NB4 (cell line): ENCODE data around the gene DPYSL5.

Experiments
- DNase-seq: peaks from one replicate; pipeline ENCODE4 v3.0.0; 2010; ENCODE audit warnings: low read depth
- H3K4me3 ChIP-seq: one replicate; pipeline ENCODE4 v1.5.1; 2011; ENCODE audit warnings: mild to moderate bottlenecking, low read depth, low read length, moderate library complexity
- MYC ChIP-seq: IDR thresholded peaks from 2 replicates; pipeline ENCODE4 v1.6.1; 2011; ENCODE audit warnings: low read depth, low read length
- POLR2A ChIP-seq: IDR thresholded peaks from 2 replicates; pipeline ENCODE4 v1.6.1; 2011; ENCODE audit warnings: mild to moderate bottlenecking; ENCODE audit not compliant: insufficient read length; ENCODE audit errors: extremely low read depth
- TF ChIP-seq, protein P1 (sequence below): IDR thresholded peaks from one replicate; pipeline ENCODE4 v1.5.1; 2012; ENCODE audit warnings: low read depth, low read length
- TF ChIP-seq, protein P2 (sequence below): IDR thresholded peaks from 2 replicates; pipeline ENCODE4 v1.6.1; 2011; ENCODE audit warnings: low read depth, low read length

Gene DPYSL5

GRCh38 chr2:26838121-26838906, 9.6 kb upstream of the DPYSL5 start:
- TF ChIP-seq, protein P1, sequence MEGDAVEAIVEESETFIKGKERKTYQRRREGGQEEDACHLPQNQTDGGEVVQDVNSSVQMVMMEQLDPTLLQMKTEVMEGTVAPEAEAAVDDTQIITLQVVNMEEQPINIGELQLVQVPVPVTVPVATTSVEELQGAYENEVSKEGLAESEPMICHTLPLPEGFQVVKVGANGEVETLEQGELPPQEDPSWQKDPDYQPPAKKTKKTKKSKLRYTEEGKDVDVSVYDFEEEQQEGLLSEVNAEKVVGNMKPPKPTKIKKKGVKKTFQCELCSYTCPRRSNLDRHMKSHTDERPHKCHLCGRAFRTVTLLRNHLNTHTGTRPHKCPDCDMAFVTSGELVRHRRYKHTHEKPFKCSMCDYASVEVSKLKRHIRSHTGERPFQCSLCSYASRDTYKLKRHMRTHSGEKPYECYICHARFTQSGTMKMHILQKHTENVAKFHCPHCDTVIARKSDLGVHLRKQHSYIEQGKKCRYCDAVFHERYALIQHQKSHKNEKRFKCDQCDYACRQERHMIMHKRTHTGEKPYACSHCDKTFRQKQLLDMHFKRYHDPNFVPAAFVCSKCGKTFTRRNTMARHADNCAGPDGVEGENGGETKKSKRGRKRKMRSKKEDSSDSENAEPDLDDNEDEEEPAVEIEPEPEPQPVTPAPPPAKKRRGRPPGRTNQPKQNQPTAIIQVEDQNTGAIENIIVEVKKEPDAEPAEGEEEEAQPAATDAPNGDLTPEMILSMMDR, result no peak
- TF ChIP-seq MYC, result peak; percentile 27; the same call in 1 of the 2 replicates
- no peak overlapping the region for H3K4me3 ChIP-seq
- DNase-seq, result peak; percentile 91

- no peak overlapping the region for H3K4me3 ChIP-seq
- peak; percentile 67 for DNase-seq
- TF ChIP-seq, protein P2, sequence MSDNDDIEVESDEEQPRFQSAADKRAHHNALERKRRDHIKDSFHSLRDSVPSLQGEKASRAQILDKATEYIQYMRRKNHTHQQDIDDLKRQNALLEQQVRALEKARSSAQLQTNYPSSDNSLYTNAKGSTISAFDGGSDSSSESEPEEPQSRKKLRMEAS, result peak; percentile 65
- TF ChIP-seq MYC (no peak), POLR2A (no peak)
- TF ChIP-seq, protein P1, result peak; percentile 49
Observed at GRCh38 chr2:26840937-26841610, 6.9 kb upstream of the DPYSL5 start.

DNA sequence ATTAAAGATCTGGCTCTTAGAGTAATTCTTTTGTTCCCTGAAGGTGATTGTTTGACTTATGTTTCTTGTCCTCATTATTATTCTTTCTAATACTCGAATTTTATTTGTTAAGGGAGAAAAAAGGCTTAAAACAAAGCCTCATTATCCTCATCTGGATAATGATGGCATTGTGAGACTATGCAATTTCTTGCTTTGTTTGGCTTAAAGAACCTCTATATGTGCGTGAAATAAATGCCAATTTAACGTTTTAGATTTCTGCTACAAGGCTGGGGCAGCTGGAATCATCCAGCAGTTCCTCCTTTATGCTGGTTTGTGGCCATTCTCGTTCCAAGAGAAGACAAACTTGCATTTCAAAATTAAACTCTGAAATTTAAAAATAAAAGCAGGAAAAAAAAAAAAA, 4.9 kb upstream of the DPYSL5 start:
- TF ChIP-seq POLR2A (no peak), MYC (no peak)
- TF ChIP-seq, protein P1, result no peak
- TF ChIP-seq, protein P2, result no peak
- H3K4me3 ChIP-seq, result no peak overlapping the region
- no peak for DNase-seq

DNA sequence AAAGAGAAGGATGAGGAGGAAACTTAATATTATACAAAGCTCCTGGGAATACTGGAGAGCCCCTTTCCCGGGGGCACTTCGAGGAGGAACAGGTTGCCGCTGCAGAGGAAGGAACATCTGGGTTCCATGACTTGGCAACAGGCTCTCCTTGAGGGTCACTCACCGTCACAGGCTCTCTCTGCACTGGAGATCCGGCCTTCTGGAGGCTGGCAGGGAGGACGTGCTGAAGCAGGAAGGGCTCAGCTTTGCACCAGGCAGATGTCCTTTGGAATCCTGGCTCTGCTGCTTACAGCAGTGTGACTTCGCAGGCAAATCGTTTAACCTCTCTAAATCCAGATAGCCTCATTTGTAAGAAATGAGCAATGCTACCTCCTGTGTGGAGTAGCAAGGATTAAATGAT, 2.9 kb upstream of the DPYSL5 start:
- DNase-seq, result no peak
- TF ChIP-seq, protein P2, result no peak
- no peak for TF ChIP-seq MYC
- no peak for TF ChIP-seq POLR2A
- TF ChIP-seq, protein P1, result no peak
- no peak overlapping the region for H3K4me3 ChIP-seq

DNA sequence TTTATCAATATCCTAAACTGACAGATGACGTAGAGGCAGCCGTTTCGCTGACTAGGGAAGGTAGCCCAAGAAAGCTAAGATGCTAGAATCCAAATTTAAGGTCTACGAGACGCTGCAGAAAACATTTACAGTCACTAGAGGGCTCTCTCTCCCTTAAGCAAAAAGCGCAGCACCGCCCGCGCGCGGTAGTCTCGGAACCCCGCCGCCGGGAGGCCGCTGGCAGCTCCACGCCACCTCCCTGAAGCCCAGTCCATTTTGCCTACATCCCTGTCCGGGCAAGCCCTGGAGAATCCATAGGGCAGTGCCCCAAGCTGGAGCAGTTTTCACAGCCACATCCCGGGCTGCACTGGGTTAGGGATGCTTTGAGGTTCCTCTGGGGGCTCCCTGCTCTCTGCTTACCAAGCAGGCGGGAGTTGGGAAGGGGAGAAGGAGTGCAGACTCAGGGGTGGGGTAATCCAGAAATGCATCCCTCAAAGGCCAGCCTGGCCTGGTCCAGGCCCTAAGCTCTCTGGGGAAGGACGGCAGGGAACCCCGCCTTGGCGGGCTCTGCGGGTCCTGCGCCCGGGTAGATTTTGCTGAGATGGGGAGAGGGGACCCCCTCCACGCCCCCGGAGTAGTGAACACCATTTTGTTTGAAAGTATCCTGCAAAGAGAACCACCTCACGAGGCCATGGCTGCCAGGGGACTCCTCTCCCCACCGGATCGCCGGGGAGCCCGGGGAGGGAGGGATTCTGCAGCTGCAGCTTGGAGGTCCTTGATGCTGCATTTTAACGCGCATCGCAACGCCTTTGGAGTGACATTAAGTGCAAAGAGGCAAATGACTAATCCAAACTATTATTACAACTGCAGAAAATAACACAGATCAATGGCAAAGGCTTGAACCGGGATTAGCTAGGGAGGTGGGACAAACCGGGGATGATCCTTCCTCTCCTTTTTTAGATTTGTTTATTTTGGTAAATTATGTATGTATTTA, 1.3 kb upstream of the DPYSL5 start:
- TF ChIP-seq, protein P1, result peak; percentile 65
- TF ChIP-seq POLR2A (no peak), MYC (0 out of 2 replicates have a peak, but pooled peaks have one; percentile 27)
- TF ChIP-seq, protein P2, result peak; percentile 41
- DNase-seq, result peak; percentile 83
- H3K4me3 ChIP-seq, result no peak overlapping the region
